Coronary artery (tissue), 2 donors: ENCODE results near the gene CNPY3.

ENCODE experiments used
- DNase-seq: peaks from one replicate; pipeline ENCODE4 v3.0.0-alpha.2; 2017; ENCODE audit warnings: low spot score
- H3K27ac ChIP-seq, 2 donors: fragments of 200-600 bp; sonication (generic); one replicate each; pipeline ENCODE4 v1.5.1; 2016 to 2019
- H3K4me3 ChIP-seq: fragments of 200-600 bp; sonication (generic); 2 replicates; pipeline ENCODE4 v1.5.1; 2016; ENCODE audit warnings: mild to moderate bottlenecking, moderate library complexity
- TF ChIP-seq, protein P1 (sequence below): fragments of 200-600 bp; sonication (generic); IDR thresholded peaks from one replicate; pipeline ENCODE4 v1.5.1; 2019; ENCODE audit warnings: antibody characterized with exemption

The CNPY3 gene

DNA sequence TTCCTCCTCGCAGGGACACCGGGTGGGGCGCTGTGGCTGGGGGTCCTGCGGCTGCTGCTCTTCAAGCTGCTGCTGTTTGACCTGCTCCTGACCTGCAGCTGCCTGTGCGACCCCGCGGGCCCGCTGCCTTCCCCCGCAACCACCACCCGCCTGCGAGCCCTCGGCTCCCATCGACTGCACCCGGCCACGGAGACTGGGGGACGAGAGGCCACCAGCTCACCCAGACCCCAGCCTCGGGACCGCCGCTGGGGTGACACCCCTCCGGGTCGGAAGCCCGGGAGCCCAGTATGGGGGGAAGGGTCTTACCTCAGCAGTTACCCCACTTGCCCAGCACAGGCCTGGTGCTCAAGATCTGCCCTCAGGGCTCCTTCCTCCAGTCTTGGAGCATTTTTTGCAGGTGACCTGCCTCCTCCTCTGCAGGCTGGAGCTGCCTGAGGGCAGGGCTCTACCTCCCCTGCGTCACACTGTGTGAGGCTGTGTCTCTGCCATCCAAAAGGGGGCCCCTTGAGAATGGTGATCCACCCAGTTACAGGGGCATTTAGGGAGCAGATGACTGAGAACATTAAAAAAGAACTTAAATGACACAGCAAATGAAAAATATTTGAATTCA is 3.9 kb upstream of the CNPY3 start:
- H3K27ac ChIP-seq = no peak overlapping the region
- no peak overlapping the region for H3K4me3 ChIP-seq
- DNase-seq = no peak
- TF ChIP-seq, protein P1, sequence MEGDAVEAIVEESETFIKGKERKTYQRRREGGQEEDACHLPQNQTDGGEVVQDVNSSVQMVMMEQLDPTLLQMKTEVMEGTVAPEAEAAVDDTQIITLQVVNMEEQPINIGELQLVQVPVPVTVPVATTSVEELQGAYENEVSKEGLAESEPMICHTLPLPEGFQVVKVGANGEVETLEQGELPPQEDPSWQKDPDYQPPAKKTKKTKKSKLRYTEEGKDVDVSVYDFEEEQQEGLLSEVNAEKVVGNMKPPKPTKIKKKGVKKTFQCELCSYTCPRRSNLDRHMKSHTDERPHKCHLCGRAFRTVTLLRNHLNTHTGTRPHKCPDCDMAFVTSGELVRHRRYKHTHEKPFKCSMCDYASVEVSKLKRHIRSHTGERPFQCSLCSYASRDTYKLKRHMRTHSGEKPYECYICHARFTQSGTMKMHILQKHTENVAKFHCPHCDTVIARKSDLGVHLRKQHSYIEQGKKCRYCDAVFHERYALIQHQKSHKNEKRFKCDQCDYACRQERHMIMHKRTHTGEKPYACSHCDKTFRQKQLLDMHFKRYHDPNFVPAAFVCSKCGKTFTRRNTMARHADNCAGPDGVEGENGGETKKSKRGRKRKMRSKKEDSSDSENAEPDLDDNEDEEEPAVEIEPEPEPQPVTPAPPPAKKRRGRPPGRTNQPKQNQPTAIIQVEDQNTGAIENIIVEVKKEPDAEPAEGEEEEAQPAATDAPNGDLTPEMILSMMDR = no peak

DNA sequence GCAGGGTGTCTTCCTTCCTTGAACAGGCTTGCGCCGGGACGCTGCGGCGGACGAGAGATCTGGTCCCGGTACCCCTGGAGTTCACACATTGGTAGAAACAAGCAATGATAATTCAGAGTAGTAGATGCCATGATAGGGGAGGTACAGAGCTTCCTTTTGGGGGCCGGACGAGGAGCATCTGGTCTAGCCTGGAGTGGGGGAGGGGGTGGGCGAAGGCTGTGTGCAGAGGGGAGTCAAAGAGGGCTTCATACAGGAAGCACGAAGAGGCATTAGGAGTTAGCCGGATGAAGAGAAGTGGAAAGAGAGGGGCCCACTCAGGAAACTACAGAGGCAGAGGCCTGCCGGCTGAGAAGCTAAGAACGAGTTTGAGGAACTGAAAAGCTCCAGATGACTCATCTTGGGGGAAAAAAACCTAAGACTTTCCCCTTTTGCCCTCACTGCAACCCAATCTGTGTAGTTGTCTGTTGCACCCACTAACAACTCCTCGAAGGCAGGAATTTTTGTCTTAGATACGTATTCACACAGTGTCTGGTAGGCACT is 611 bp downstream of the CNPY3 start:
- DNase-seq = no peak
- peak overlapping the region; percentile 88 for H3K4me3 ChIP-seq
- H3K27ac ChIP-seq = peak overlapping the region; percentile 70 to 95
- TF ChIP-seq, protein P1 = no peak

DNA sequence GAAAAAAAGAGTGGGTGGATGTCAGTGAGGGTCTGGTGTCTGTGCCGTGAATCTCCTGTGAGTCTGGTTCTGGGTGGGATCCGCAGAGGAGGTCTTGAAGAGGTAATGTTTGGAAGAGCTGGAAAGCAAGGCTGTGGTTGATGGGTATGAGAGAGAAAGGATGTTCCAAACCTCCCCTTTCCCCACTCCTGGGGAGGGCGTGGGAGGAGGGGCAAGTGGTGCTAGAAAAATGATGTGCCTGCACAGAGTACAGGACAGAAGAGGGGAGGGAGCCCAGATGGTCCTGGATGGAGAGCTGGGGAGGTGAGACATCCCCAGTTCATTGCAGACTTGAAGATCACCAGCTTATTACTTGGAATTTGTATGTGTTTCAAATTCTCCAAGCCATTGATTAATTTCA is 3.1 kb downstream of the CNPY3 start:
- DNase-seq = no peak
- TF ChIP-seq, protein P1 = no peak
- no peak overlapping the region for H3K4me3 ChIP-seq
- H3K27ac ChIP-seq = no peak overlapping the region

DNA sequence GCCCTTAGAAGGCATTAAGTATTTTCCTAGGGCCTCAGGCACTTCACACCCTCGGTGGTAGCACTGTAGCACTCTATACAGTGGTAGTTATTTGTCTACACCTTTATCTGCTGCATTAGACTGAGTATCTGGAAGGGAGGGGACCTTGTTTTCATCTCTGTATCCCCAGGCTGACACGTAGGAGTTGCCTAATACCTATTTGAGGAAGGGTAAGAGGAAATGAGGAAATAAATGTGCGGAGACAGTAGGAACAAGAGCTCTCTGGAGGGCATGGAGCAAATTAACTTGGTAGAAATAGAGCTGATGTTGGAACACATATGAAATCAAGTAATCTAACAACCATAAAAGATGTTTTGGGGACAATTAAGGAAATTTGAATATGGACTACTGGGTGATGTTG is 3.9 kb downstream of the CNPY3 start:
- TF ChIP-seq, protein P1 = no peak
- H3K4me3 ChIP-seq = no peak overlapping the region
- DNase-seq = no peak

DNA sequence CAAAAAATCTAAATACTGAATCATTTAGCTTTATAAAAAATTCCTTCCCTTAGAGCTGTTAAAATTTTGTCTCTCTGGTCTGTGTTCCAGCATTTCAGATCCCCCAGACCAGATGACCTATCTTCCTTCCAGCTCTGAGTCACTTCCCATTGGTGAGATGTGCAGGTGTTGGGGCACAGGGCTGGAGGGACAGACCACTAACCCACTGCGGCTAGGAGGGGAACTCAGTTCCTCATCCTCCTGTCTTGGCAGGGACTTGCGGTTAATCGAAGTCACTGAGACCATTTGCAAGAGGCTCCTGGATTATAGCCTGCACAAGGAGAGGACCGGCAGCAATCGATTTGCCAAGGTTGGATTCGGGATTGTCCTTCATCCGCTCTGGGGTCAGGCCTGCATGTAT is 6.0 kb downstream of the CNPY3 start:
- DNase-seq = no peak
- TF ChIP-seq, protein P1 = no peak
- Histone ChIP-seq H3K4me3 (no peak overlapping the region), H3K27ac (no peak overlapping the region)

More for the DNA sequence above, 3.9 kb downstream of the CNPY3 start:
- no peak overlapping the region for H3K27ac ChIP-seq

DNA sequence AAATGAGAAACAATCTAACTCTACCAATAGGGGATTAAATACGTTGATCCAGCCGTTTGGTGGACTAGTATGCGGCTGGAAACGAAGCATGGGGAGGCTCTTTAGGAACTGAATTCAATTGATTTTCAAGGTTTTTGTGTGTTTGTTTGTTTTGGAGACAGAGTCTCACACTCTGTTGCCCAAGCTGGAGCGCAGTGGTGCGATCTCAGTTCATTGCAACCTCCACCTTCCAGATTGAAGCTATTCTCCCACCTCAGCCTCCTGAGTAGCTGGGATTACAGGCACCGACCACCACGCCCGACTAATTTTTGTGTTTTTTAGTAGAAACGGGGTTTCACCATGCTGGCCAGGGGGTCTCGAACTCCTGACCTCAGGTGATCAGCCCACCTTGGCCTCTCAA is 7.1 kb downstream of the CNPY3 start:
- TF ChIP-seq, protein P1 = no peak
- Histone ChIP-seq H3K4me3 (no peak overlapping the region), H3K27ac (no peak overlapping the region)
- DNase-seq = no peak
